IMR-90 (cell line): ENCODE data around the gene SLAMF7. TPM values are rescaled to one million over a fixed set of nuclear protein-coding genes. Genes with fewer than 3 reads are reported as not detected.

ENCODE experiments used
- ATAC-seq: fragments of 200-7000 bp; cut with Tn5 transposase; 2 replicates; pipeline ENCODE4 v1.9.1; 2020; ENCODE audit warnings: low read depth, mild to moderate bottlenecking, moderate library complexity
- BruUV-seq: library from RNA; stranded (reverse); fragments of 400-500 nt; replicated peaks from 2 replicates; lab custom pipeline; 2021; lab: Mats Ljungman, UMichigan
- CTCF ChIA-PET: fragments of 300-600 bp; formaldehyde crosslinking; extraction: SDS; loops from one replicate; lab custom pipeline; 2021; ENCODE audit warnings: antibody characterized with exemption; lab: Yijun Ruan, JAX
- POLR2A ChIA-PET: fragments of 300-600 bp; sonication (Branson Sonifier 250); formaldehyde crosslinking; loops from one replicate; lab custom pipeline; 2022; ENCODE audit warnings: antibody characterized with exemption; ENCODE audit not compliant: unreplicated experiment; lab: Charles Lee
- DNase-seq: peaks from one replicate; pipeline ENCODE4 v3.0.0; 2013
- H2AFZ ChIP-seq: replicated peaks from 2 replicates; pipeline ENCODE3; 2013; ENCODE audit warnings: low read length, mild to moderate bottlenecking; ENCODE audit not compliant: poor library complexity
- H2AK5ac ChIP-seq: 2 replicates; pipeline ENCODE4 v1.6.1; 2013; ENCODE audit warnings: low read depth, low read length, inconsistent platforms
- H2AK9ac ChIP-seq: replicated peaks from 2 replicates; pipeline ENCODE3; 2013; ENCODE audit warnings: mild to moderate bottlenecking, low read depth, low read length, moderate library complexity; ENCODE audit not compliant: poor library complexity
- H2BK120ac ChIP-seq: 2 replicates; pipeline ENCODE4 v1.6.1; 2013; ENCODE audit warnings: low read depth, low read length, inconsistent platforms
- H2BK15ac ChIP-seq: 3 replicates; pipeline ENCODE4 v1.6.1; 2013; ENCODE audit warnings: low read depth, low read length, inconsistent platforms
- H2BK20ac ChIP-seq: 2 replicates; pipeline ENCODE4 v1.6.1; 2013; ENCODE audit warnings: low read depth, mild to moderate bottlenecking, inconsistent platforms, low read length, moderate library complexity
- H2BK5ac ChIP-seq: 2 replicates; pipeline ENCODE4 v1.6.1; 2013; ENCODE audit warnings: mild to moderate bottlenecking, low read depth, low read length, inconsistent platforms; ENCODE audit not compliant: poor library complexity, severe bottlenecking
- H3K14ac ChIP-seq: replicated peaks from 2 replicates; pipeline ENCODE4 v1.6.1; 2013; ENCODE audit warnings: low read depth, low read length, inconsistent platforms
- H3K18ac ChIP-seq: 2 replicates; pipeline ENCODE4 v1.6.1; 2013; ENCODE audit warnings: low read depth, low read length, control low read depth
- H3K23ac ChIP-seq: 2 replicates; pipeline ENCODE4 v1.6.1; 2013; ENCODE audit warnings: low read depth, low read length, inconsistent platforms
- H3K27ac ChIP-seq: 2 replicates; pipeline ENCODE4 v1.5.1; 2013; ENCODE audit warnings: mild to moderate bottlenecking, control low read depth, low read length; ENCODE audit not compliant: insufficient read depth
- H3K27me3 ChIP-seq: 2 replicates; pipeline ENCODE4 v1.6.1; 2013; ENCODE audit warnings: low read length; ENCODE audit not compliant: control insufficient read depth, insufficient read depth
- H3K36me3 ChIP-seq: 2 replicates; pipeline ENCODE4 v1.6.1; 2013; ENCODE audit warnings: low read length, mixed read lengths; ENCODE audit not compliant: control insufficient read depth, insufficient read depth
- H3K4ac ChIP-seq: 2 replicates; pipeline ENCODE4 v1.6.1; 2013; ENCODE audit warnings: low read depth, low read length, inconsistent platforms
- H3K4me1 ChIP-seq: 2 replicates; pipeline ENCODE4 v1.6.1; 2013; ENCODE audit warnings: low read length, mixed read lengths; ENCODE audit not compliant: control insufficient read depth, insufficient read depth
- H3K4me2 ChIP-seq: 2 replicates; pipeline ENCODE4 v1.6.1; 2013; ENCODE audit warnings: low read depth, mild to moderate bottlenecking, control low read depth, low read length, moderate library complexity
- H3K4me3 ChIP-seq: 2 replicates; pipeline ENCODE4 v1.5.1; 2013; ENCODE audit warnings: low read depth, mild to moderate bottlenecking, control low read depth, low read length, moderate library complexity; ENCODE audit not compliant: insufficient read depth
- H3K56ac ChIP-seq: 2 replicates; pipeline ENCODE4 v1.6.1; 2013; ENCODE audit warnings: low read length, inconsistent platforms; ENCODE audit not compliant: insufficient read depth; ENCODE audit errors: extremely low read depth
- H3K79me1 ChIP-seq, 2 experiments: 2 replicates each; pipeline ENCODE4 v1.6.1; 2013; ENCODE audit warnings: low read length in 2 of 2, inconsistent platforms in 1 of 2, low read depth in 1 of 2
- H3K9ac ChIP-seq: 2 replicates; pipeline ENCODE4 v1.6.1; 2013; ENCODE audit warnings: low read depth, low read length, control low read depth
- H3K9me1 ChIP-seq: 2 replicates; pipeline ENCODE4 v1.6.1; 2013; ENCODE audit warnings: low read length, inconsistent platforms; ENCODE audit not compliant: insufficient read depth
- H3K9me3 ChIP-seq: 2 replicates; pipeline ENCODE4 v1.6.1; 2013; ENCODE audit warnings: low read length; ENCODE audit not compliant: control insufficient read depth, insufficient read depth
- H4K20me1 ChIP-seq: 2 replicates; pipeline ENCODE4 v1.6.1; 2013; ENCODE audit warnings: low read length, inconsistent platforms; ENCODE audit not compliant: insufficient read depth
- H4K5ac ChIP-seq: 2 replicates; pipeline ENCODE4 v1.6.1; 2013; ENCODE audit warnings: mild to moderate bottlenecking, low read depth, low read length, control low read depth
- H4K8ac ChIP-seq, 2 experiments: 2 replicates each; pipeline ENCODE4 v1.6.1; 2013; ENCODE audit warnings: low read depth in 2 of 2, low read length in 2 of 2, control low read depth in 1 of 2, inconsistent platforms in 1 of 2
- H4K91ac ChIP-seq: 2 replicates; pipeline ENCODE4 v1.6.1; 2013; ENCODE audit warnings: low read depth, low read length, inconsistent platforms; ENCODE audit not compliant: insufficient read depth
- BHLHE40 ChIP-seq: fragments of 150-350 bp; IDR thresholded peaks from 2 replicates; pipeline ENCODE4 v1.6.1; 2016; ENCODE audit warnings: mild to moderate bottlenecking, low read depth, low read length
- CHD1 ChIP-seq: IDR thresholded peaks from 2 replicates; pipeline ENCODE4 v1.6.1; 2012; ENCODE audit warnings: low read depth, low read length, improper control_type of control experiment
- ELK1 ChIP-seq: fragments of 150-350 bp; IDR thresholded peaks from 2 replicates; pipeline ENCODE4 v1.6.1; 2016; ENCODE audit warnings: low read depth, mild to moderate bottlenecking, low read length, moderate library complexity, borderline replicate concordance
- FOS ChIP-seq: fragments of 150-350 bp; IDR thresholded peaks from 2 replicates; pipeline ENCODE4 v1.6.1; 2016; ENCODE audit warnings: low read depth, low read length
- MAFK ChIP-seq: IDR thresholded peaks from 2 replicates; pipeline ENCODE4 v1.6.1; 2012; ENCODE audit warnings: low read depth, low read length, improper control_type of control experiment
- MAZ ChIP-seq: IDR thresholded peaks from 2 replicates; pipeline ENCODE4 v1.6.1; 2012; ENCODE audit warnings: low read depth, mild to moderate bottlenecking, low read length, improper control_type of control experiment, moderate library complexity, borderline replicate concordance
- MXI1 ChIP-seq: IDR thresholded peaks from 2 replicates; pipeline ENCODE4 v1.6.1; 2012; ENCODE audit warnings: low read depth, mild to moderate bottlenecking, low read length, moderate library complexity, borderline replicate concordance
- NFE2L2 ChIP-seq: fragments of 150-350 bp; IDR thresholded peaks from 2 replicates; pipeline ENCODE4 v1.6.1; 2016; ENCODE audit warnings: low read depth, mild to moderate bottlenecking, low read length
- POLR2A ChIP-seq: IDR thresholded peaks from 2 replicates; pipeline ENCODE4 v1.6.1; 2012; ENCODE audit warnings: mild to moderate bottlenecking, low read depth, low read length
- RAD21 ChIP-seq: IDR thresholded peaks from 2 replicates; pipeline ENCODE4 v1.6.1; 2012; ENCODE audit warnings: low read length, improper control_type of control experiment
- RCOR1 ChIP-seq: IDR thresholded peaks from 2 replicates; pipeline ENCODE4 v1.6.1; 2012; ENCODE audit warnings: mild to moderate bottlenecking, low read length, improper control_type of control experiment; ENCODE audit not compliant: insufficient replicate concordance
- RFX5 ChIP-seq: IDR thresholded peaks from 2 replicates; pipeline ENCODE4 v1.8.0; 2012; ENCODE audit warnings: low read depth, mild to moderate bottlenecking, low read length, moderate library complexity
- SMC3 ChIP-seq: fragments of 150-350 bp; IDR thresholded peaks from 2 replicates; pipeline ENCODE4 v1.6.1; 2016; ENCODE audit warnings: low read depth, mild to moderate bottlenecking, antibody characterized with exemption, low read length, moderate library complexity
- WGBS, 2 experiments: methylation state at CpG; one replicate each; pipeline versions ENCODE4 v1.1.5 to v1.1.7; 2013; ENCODE audit warnings: missing lambda C conversion rate in 2 of 2; ENCODE audit not compliant: insufficient read length in 1 of 2; ENCODE audit errors: extremely low coverage in 2 of 2; 5-methylcytosine and 5-hydroxymethylcytosine counted together
- dilution Hi-C: fragments of 300-500 bp; cut with HindIII; formaldehyde crosslinking; loops from one replicate; pipeline ENCODE4 v1.14.3; 2018; ENCODE audit warnings: low sequenced_read_pairs; ENCODE audit not compliant: unreplicated experiment
- in situ Hi-C: fragments of 300-500 bp; cut with MboI; formaldehyde crosslinking; loops from 3 replicates; pipeline ENCODE4 v1.14.3; 2019; ENCODE audit warnings: low sequenced_read_pairs, inconsistent platforms, mixed read lengths
- intact Hi-C: fragments of 100-400 bp; cut with micrococcal nuclease; formaldehyde crosslinking; loops from 2 replicates; pipeline ENCODE4 v1.10.0; 2022
- polyA plus RNA-seq, 3 experiments: library from polyadenylated mRNA; depleted of rRNA; stranded (reverse); fragments of >200 nt; gene quantifications; 2 replicates each; pipeline ENCODE4 v1.2.3, GENCODE V29; 2012; ENCODE audit warnings: low replicate concordance in 1 of 3
- total RNA-seq: library from RNA; depleted of rRNA; stranded (reverse); fragments of >200 nt; gene quantifications from 2 replicates; pipeline ENCODE4 v1.2.3, GENCODE V29; 2012

SLAMF7 gene
- total and polyA plus RNA-seq, 2 of the 4 experiments (the other 2 are of a cell fraction): not detected

- Histone ChIP-seq H3K27me3 (no peaks in the 10 kb centered on the region), H2BK5ac (no peak overlapping the region), H3K23ac (no peak overlapping the region), H4K5ac (no peak overlapping the region), H2BK15ac (no peak overlapping the region), H2BK20ac (no peak overlapping the region), H3K79me1 (no peaks in the 10 kb centered on the region), H3K4me3 (no peak overlapping the region), H2BK120ac (no peak overlapping the region), H2AK9ac (no peak overlapping the region), H3K4ac (no peak overlapping the region), H3K14ac (no peak overlapping the region), H3K56ac (no peak overlapping the region), H3K9me3 (no peaks in the 10 kb centered on the region), H4K91ac (no peak overlapping the region), H3K36me3 (no peaks in the 10 kb centered on the region), H3K4me1 (no peaks in the 10 kb centered on the region), H3K27ac (no peak overlapping the region), H4K8ac (no peak overlapping the region), H3K18ac (no peak overlapping the region), H4K20me1 (no peaks in the 10 kb centered on the region), H2AFZ (no peak overlapping the region), H2AK5ac (no peak overlapping the region), H3K4me2 (no peak overlapping the region), H3K9me1 (no peaks in the 10 kb centered on the region), H3K9ac (no peak overlapping the region)
- BruUV-seq: no TSS peak
- ChIA-PET POLR2A (no interaction called here), CTCF (no interaction called here)
- in situ Hi-C loops: no loop called here
- TF ChIP-seq MAZ (no peak), RFX5 (no peak), POLR2A (no peak), ELK1 (no peak), NFE2L2 (no peak), BHLHE40 (no peak), RAD21 (no peak), RCOR1 (no peak), MAFK (no peak), MXI1 (no peak), FOS (no peak), SMC3 (no peak), CHD1 (no peak)
- DNase-seq (no peak), ATAC-seq (no peak)
- intact Hi-C loops: no loop called here
- no CpG with 5 or more reads among the region's 1 CpG for WGBS, 2 experiments
- dilution Hi-C loops: no loop called here
Observed at GRCh38 chr1:160800142-160800541, 61.1 kb downstream of the SLAMF7 start.
